22Rv1 (cell line): ENCODE results near the gene LRBA.

Experiments
- ZFX ChIP-seq: fragments of 450-650 bp; IDR thresholded peaks from 2 replicates; pipeline ENCODE4 v1.6.1; 2017; ENCODE audit warnings: antibody characterized with exemption, borderline replicate concordance
- TF ChIP-seq, protein P1 (sequence below): fragments of 450-650 bp; IDR thresholded peaks from 2 replicates; pipeline ENCODE4 v1.5.1; 2017; ENCODE audit warnings: mild to moderate bottlenecking

DNA sequence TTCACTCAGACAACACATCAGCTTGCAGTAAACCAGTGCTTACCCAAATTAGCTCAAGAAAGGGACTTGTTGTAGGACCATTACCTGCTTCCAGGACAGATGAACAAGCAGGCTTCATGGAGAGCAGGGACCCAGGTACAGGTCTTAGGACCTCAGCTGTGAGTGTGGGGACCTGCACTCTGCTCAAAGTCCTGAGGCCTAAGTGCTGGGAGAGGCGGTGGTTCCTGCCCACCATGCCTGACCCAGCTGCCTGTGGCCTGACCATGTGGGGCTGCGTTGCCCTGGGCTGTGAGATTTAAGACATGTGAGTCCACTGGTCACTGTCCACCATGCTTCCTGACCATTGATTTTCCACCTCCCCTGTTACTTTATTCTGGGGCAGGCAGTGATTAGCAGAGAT is 796.6 kb downstream of the LRBA start:
- TF ChIP-seq, protein P1, sequence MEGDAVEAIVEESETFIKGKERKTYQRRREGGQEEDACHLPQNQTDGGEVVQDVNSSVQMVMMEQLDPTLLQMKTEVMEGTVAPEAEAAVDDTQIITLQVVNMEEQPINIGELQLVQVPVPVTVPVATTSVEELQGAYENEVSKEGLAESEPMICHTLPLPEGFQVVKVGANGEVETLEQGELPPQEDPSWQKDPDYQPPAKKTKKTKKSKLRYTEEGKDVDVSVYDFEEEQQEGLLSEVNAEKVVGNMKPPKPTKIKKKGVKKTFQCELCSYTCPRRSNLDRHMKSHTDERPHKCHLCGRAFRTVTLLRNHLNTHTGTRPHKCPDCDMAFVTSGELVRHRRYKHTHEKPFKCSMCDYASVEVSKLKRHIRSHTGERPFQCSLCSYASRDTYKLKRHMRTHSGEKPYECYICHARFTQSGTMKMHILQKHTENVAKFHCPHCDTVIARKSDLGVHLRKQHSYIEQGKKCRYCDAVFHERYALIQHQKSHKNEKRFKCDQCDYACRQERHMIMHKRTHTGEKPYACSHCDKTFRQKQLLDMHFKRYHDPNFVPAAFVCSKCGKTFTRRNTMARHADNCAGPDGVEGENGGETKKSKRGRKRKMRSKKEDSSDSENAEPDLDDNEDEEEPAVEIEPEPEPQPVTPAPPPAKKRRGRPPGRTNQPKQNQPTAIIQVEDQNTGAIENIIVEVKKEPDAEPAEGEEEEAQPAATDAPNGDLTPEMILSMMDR, result no peak
- no peak for TF ChIP-seq ZFX
